Fibroblast of the aortic adventitia (primary cell): Measurements from ENCODE around the gene HECTD4. TPM values are rescaled to one million over a fixed set of nuclear protein-coding genes. Genes with fewer than 3 reads are reported as not detected.
A peak's percentile ranks its signal among the peaks of the same experiment; 100 is the strongest.

Experiments
- DNase-seq: peaks from one replicate; pipeline ENCODE4 v3.0.0-alpha.2; 2010; ENCODE audit warnings: low read depth
- H3K4me3 ChIP-seq: 2 replicates; pipeline ENCODE4 v1.5.1; 2011; ENCODE audit warnings: low read depth, mild to moderate bottlenecking, control low read depth, low read length, moderate library complexity
- CTCF ChIP-seq: IDR thresholded peaks from 2 replicates; pipeline ENCODE4 v1.5.1; 2011; ENCODE audit warnings: mild to moderate bottlenecking, low read length, control low read depth, inconsistent platforms; ENCODE audit not compliant: insufficient read depth
- total RNA-seq: library from RNA; depleted of rRNA; stranded (reverse); fragments of >200 nt; gene quantifications from 2 replicates; pipeline ENCODE4 v1.2.3, GENCODE V29; 2012; ENCODE audit warnings: low replicate concordance

HECTD4 gene
- total RNA-seq, 1 donor: 22.1 TPM

GRCh38 chr12:112170971-112171596 is 211.1 kb downstream of the HECTD4 start:
- no peak overlapping the region for H3K4me3 ChIP-seq
- TF ChIP-seq CTCF: no peak
- no peak for DNase-seq

- peak; percentile 51 for TF ChIP-seq CTCF
- DNase-seq: peak; percentile 22
- H3K4me3 ChIP-seq: no peak overlapping the region
These were observed 211.9 kb downstream of the HECTD4 start for GRCh38 chr12:112170376-112170775.

GRCh38 chr12:112169966-112170365 is 212.3 kb downstream of the HECTD4 start:
- DNase-seq: no peak
- no peak for TF ChIP-seq CTCF
- H3K4me3 ChIP-seq: no peak overlapping the region

GRCh38 chr12:112169161-112169872 is 212.9 kb downstream of the HECTD4 start:
- TF ChIP-seq CTCF: no peak
- H3K4me3 ChIP-seq: no peak overlapping the region
- no peak for DNase-seq

- TF ChIP-seq CTCF: no peak
- DNase-seq: no peak
- H3K4me3 ChIP-seq: no peak overlapping the region
These were observed 213.7 kb downstream of the HECTD4 start for GRCh38 chr12:112168561-112168971.

- TF ChIP-seq CTCF: no peak
- no peak for DNase-seq
- H3K4me3 ChIP-seq: no peak overlapping the region
These were observed 214.3 kb downstream of the HECTD4 start for GRCh38 chr12:112167718-112168525.
